Gastroesophageal sphincter (tissue), 4 donors: Measurements from ENCODE around the gene GREM1. TPM values are rescaled to one million over a fixed set of nuclear protein-coding genes. Genes with fewer than 3 reads are reported as not detected.

ENCODE experiments used
- ATAC-seq: fragments of 150-250 bp; one replicate; pipeline ENCODE4 v1.9.1; 2016; ENCODE audit warnings: mild to moderate bottlenecking, moderate library complexity
- H3K27ac ChIP-seq, 4 donors: fragments of 200-600 bp; sonication (generic) in 3 of 4; 1 replicate in 3 of 4; 2 replicates in 1 of 4; pipeline ENCODE4 v1.5.1; 2016 to 2019
- H3K27me3 ChIP-seq: fragments of 200-600 bp; sonication (generic); one replicate; pipeline ENCODE4 v1.5.1; 2019
- H3K36me3 ChIP-seq, 2 donors: fragments of 200-600 bp; sonication (generic); one replicate each; pipeline ENCODE4 v1.5.1; 2019; ENCODE audit warnings: control low read depth in 1 of 2
- H3K4me1 ChIP-seq, 3 donors: fragments of 200-600 bp; sonication (generic); 1 replicate in 2 of 3; 2 replicates in 1 of 3; pipeline ENCODE4 v1.5.1; 2016 to 2019; ENCODE audit warnings: control low read depth in 2 of 3
- H3K4me3 ChIP-seq, 2 donors: fragments of 200-600 bp; sonication (generic); one replicate each; pipeline ENCODE4 v1.5.1; 2019; ENCODE audit warnings: mild to moderate bottlenecking in 1 of 2, moderate library complexity in 1 of 2
- H3K9me3 ChIP-seq, 3 donors: fragments of 200-600 bp; sonication (generic); one replicate each; pipeline ENCODE4 v1.5.1; 2017 to 2019; ENCODE audit warnings: control low read depth in 2 of 3
- CTCF ChIP-seq, 4 experiments: fragments of 200-600 bp in 2 of 4; fragments of 450-650 bp in 2 of 4; sonication (generic) in 1 of 4; IDR thresholded peaks; one replicate each; pipeline ENCODE4 v1.5.1; 2017 to 2019; ENCODE audit warnings: antibody characterized with exemption in 4 of 4, mild to moderate bottlenecking in 2 of 4, moderate library complexity in 2 of 4
- EP300 ChIP-seq: sonication (generic); formaldehyde crosslinking; IDR thresholded peaks from one replicate; pipeline ENCODE4 v1.6.1; 2017; ENCODE audit warnings: antibody characterized with exemption, mild to moderate bottlenecking
- POLR2A ChIP-seq, 2 donors: fragments of 450-650 bp; IDR thresholded peaks; one replicate each; pipeline ENCODE4 v1.6.1; 2017; ENCODE audit warnings: antibody characterized with exemption in 2 of 2, mild to moderate bottlenecking in 2 of 2, moderate library complexity in 1 of 2
- POLR2AphosphoS5 ChIP-seq: sonication (generic); formaldehyde crosslinking; IDR thresholded peaks from one replicate; pipeline ENCODE4 v1.6.1; 2017; ENCODE audit warnings: antibody characterized with exemption
- WGBS, 2 donors: methylation state at CpG; one replicate each; pipeline ENCODE4 v1.1.5; 2018; ENCODE audit warnings: low coverage in 1 of 2; 5-methylcytosine and 5-hydroxymethylcytosine counted together
- total RNA-seq, 4 donors: library from RNA; depleted of rRNA; stranded (reverse); fragments of >200 nt; gene quantifications; one replicate each; pipeline ENCODE4 v1.1.0, GENCODE V29; 2016

GREM1 gene
- total RNA-seq, 4 donors from 2014 or later: 55.5 to 365 (median 133) TPM

- Histone ChIP-seq H3K4me3 (no peak overlapping the region), H3K36me3 (no peaks in the 10 kb centered on the region), H3K27me3 (no peaks in the 10 kb centered on the region), H3K9me3 (no peaks in the 10 kb centered on the region), H3K4me1 (peaks cover 6 to 46% (median 6%) of the 10 kb centered on the region in 3 donors), H3K27ac (no peak overlapping the region)
- TF ChIP-seq CTCF (IDR thresholded peaks at IDR 0.05): no peak
- no peak for TF ChIP-seq POLR2A (IDR thresholded peaks at IDR 0.05)
- TF ChIP-seq POLR2AphosphoS5: no peak
- TF ChIP-seq EP300: no peak
- no peak for ATAC-seq
- 90 to 97% methylated on average over 2 to 4 of the region's 4 CpGs for WGBS, 2 donors
Measured at GRCh38 chr15:32679298-32679690, 38.5 kb upstream of the GREM1 start.

GRCh38 chr15:32682569-32682968, 35.2 kb upstream of the GREM1 start:
- H3K27me3 ChIP-seq: no peaks in the 10 kb centered on the region
- 63 to 73% methylated on average over 1 to 3 of the region's 3 CpGs for WGBS, 2 donors
- peak overlapping the region in 3 of 4 donors; percentile 9 to 56 (median 20) for H3K27ac ChIP-seq
- no peaks in the 10 kb centered on the region for H3K36me3 ChIP-seq
- no peaks in the 10 kb centered on the region for H3K9me3 ChIP-seq
- peaks cover 0 to 16% (median 6%) of the 10 kb centered on the region in 3 donors for H3K4me1 ChIP-seq
- H3K4me3 ChIP-seq: no peak overlapping the region
- peak; percentile 73 for ATAC-seq
- TF ChIP-seq POLR2A (IDR thresholded peaks at IDR 0.05) (no peak), POLR2AphosphoS5 (peak; percentile 76)

- Histone ChIP-seq H3K4me1 (peaks cover 0 to 16% (median 6%) of the 10 kb centered on the region in 3 donors), H3K36me3 (no peaks in the 10 kb centered on the region), H3K27ac (peak overlapping the region in 3 of 4 donors; percentile 9 to 56 (median 20)), H3K27me3 (no peaks in the 10 kb centered on the region), H3K9me3 (no peaks in the 10 kb centered on the region), H3K4me3 (no peak overlapping the region)
- WGBS, 2 donors: 70 to 90% methylated on average over 1 to 2 of the region's 2 CpGs
- ATAC-seq: no peak
- TF ChIP-seq EP300 (no peak), POLR2A (IDR thresholded peaks at IDR 0.05) (no peak), POLR2AphosphoS5 (no peak), CTCF (IDR thresholded peaks at IDR 0.05) (no peak)
Measured at GRCh38 chr15:32682977-32683630, 34.7 kb upstream of the GREM1 start.

- no peak for ATAC-seq
- H3K4me3 ChIP-seq: no peak overlapping the region
- peaks cover 0 to 16% (median 6%) of the 10 kb centered on the region in 3 donors for H3K4me1 ChIP-seq
- H3K27me3 ChIP-seq: no peaks in the 10 kb centered on the region
- H3K27ac ChIP-seq: no peak overlapping the region
- 69 to 75% methylated on average over 7 to 8 of the region's 8 CpGs for WGBS, 2 donors
- no peak for TF ChIP-seq CTCF (IDR thresholded peaks at IDR 0.05)
- TF ChIP-seq POLR2AphosphoS5: no peak
- no peak for TF ChIP-seq POLR2A (IDR thresholded peaks at IDR 0.05)
- TF ChIP-seq EP300: no peak
- H3K36me3 ChIP-seq: no peaks in the 10 kb centered on the region
- H3K9me3 ChIP-seq: no peaks in the 10 kb centered on the region
Measured at GRCh38 chr15:32683906-32684584, 33.8 kb upstream of the GREM1 start.

GRCh38 chr15:32685576-32685975, 32.2 kb upstream of the GREM1 start:
- Histone ChIP-seq H3K4me1 (peaks cover 0 to 16% (median 6%) of the 10 kb centered on the region in 3 donors), H3K4me3 (no peak overlapping the region), H3K27ac (no peak overlapping the region), H3K27me3 (no peaks in the 10 kb centered on the region), H3K9me3 (no peaks in the 10 kb centered on the region), H3K36me3 (no peaks in the 10 kb centered on the region)
- TF ChIP-seq CTCF (IDR thresholded peaks at IDR 0.05) (no peak), POLR2AphosphoS5 (no peak), EP300 (no peak), POLR2A (IDR thresholded peaks at IDR 0.05) (no peak)
- ATAC-seq: peak; percentile 57
- 65 to 100% methylated on average over 1 of the region's 1 CpG for WGBS, 2 donors
